Stomach (tissue), 9 donors: Measurements from ENCODE around the gene CELSR1. TPM values are rescaled to one million over a fixed set of nuclear protein-coding genes. Genes with fewer than 3 reads are reported as not detected.

Source experiments
- DNase-seq, 2 donors: peaks; one replicate each; pipeline versions ENCODE4 v3.0.0 to v3.0.0-alpha.2; 2013 to 2019
- H3K27ac ChIP-seq, 5 donors: fragments of 200-600 bp in 4 of 5; sonication (generic) in 4 of 5; one replicate each; pipeline ENCODE4 v1.5.1; 2013 to 2019; ENCODE audit warnings: mild to moderate bottlenecking in 1 of 5, moderate library complexity in 1 of 5
- H3K27me3 ChIP-seq, 3 donors: fragments of 200-600 bp; sonication (generic); one replicate each; pipeline ENCODE4 v1.5.1; 2017 to 2019; ENCODE audit warnings: mixed run types in 1 of 3
- H3K36me3 ChIP-seq, 4 donors: fragments of 200-600 bp; sonication (generic); 1 replicate in 3 of 4; 2 replicates in 1 of 4; pipeline ENCODE4 v1.5.1; 2016 to 2019
- H3K4me1 ChIP-seq, 4 donors: fragments of 200-600 bp; sonication (generic); one replicate each; pipeline ENCODE4 v1.5.1; 2016 to 2019
- H3K4me3 ChIP-seq, 4 donors: fragments of 200-600 bp; sonication (generic) in 3 of 4; one replicate each; pipeline ENCODE4 v1.5.1; 2016 to 2019; ENCODE audit warnings: mild to moderate bottlenecking in 1 of 4
- H3K9me3 ChIP-seq, 4 donors: fragments of 200-600 bp; sonication (generic); one replicate each; pipeline ENCODE4 v1.5.1; 2016 to 2019
- EP300 ChIP-seq: sonication (generic); formaldehyde crosslinking; IDR thresholded peaks from one replicate; pipeline ENCODE4 v1.6.1; 2017; ENCODE audit warnings: antibody characterized with exemption
- POLR2A ChIP-seq, 4 donors: fragments of 450-650 bp; IDR thresholded peaks; one replicate each; pipeline ENCODE4 v1.6.1; 2016; ENCODE audit warnings: antibody characterized with exemption in 4 of 4, control low read depth in 2 of 4, mild to moderate bottlenecking in 1 of 4, moderate library complexity in 1 of 4
- POLR2AphosphoS5 ChIP-seq, 3 donors: sonication (generic); formaldehyde crosslinking; IDR thresholded peaks; one replicate each; pipeline ENCODE4 v1.6.1; 2016; ENCODE audit warnings: antibody characterized with exemption in 3 of 3
- WGBS, 5 donors: extraction: QIAGEN DNeasy Blood & Tissue Kit in 3 of 5; methylation state at CpG; one replicate each; pipeline versions ENCODE4 v1.1.5 to v1.1.7; 2013 to 2018; 5-methylcytosine and 5-hydroxymethylcytosine counted together
- intact Hi-C: fragments of 100-400 bp; cut with DNase I; formaldehyde crosslinking; loops from one replicate; pipeline ENCODE4 v1.15.1; 2023; ENCODE audit warnings: low total_unique reads
- polyA plus RNA-seq, 3 donors: library from polyadenylated mRNA; stranded (reverse); fragments of 200-250 nt; gene quantifications; one replicate each; pipeline ENCODE4 v1.2.3, GENCODE V29; 2013
- total RNA-seq, 5 donors: library from RNA; depleted of rRNA; stranded (reverse); fragments of >200 nt; gene quantifications; one replicate each; pipeline versions ENCODE4 v1.1.0 to v1.2.3, GENCODE V29; 2014 to 2016
- TF ChIP-seq, protein P1 (sequence below), 7 experiments: fragments of 450-650 bp in 4 of 7; fragments of 200-600 bp in 3 of 7; sonication (generic) in 3 of 7; IDR thresholded peaks; one replicate each; pipeline ENCODE4 v1.5.1; 2016 to 2019; ENCODE audit warnings: antibody characterized with exemption in 7 of 7, control low read depth in 2 of 7, mild to moderate bottlenecking in 1 of 7
- donor health status: healthy with polysubstance abuse.
- donor health status: Bipolar disorder and iron deficiency.
- donor health status: healthy.

Gene CELSR1
- total and polyA plus RNA-seq, 8 donors, result 0.29 to 78.2 (median 13.4) TPM

DNA sequence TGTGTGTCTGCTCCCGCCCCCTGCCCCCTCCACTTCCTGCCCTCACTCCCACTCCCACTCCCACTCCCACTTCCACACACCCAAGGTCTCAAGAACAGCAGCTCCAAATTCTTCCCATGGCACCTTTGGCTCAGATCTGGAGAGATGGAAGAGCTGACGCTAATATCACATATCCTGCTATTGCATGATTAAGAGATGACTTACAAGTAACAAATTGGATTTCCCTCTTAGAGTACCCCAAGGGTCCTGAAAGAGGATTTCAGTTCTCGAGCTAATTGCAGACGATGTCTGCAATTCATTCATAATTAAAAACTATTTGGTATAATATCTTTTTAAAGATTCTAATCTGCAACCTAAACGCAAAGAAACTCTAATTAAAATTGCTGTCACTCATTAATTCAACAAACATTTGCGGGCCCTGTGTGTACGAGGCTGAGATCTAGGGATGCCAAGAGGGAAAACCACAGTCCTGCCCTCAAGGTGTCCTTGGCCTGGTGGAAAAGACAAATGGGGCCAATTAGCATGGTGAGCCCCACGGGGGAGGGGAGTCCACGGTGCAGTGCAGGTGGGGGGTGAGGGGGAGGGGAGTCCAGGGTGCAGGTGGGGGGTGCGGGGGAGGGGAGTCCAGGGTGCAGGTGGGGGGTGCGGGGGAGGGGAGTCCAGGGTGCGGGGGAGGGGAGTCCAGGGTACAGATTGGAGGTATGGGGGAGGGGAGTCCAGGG, 50.3 kb downstream of the CELSR1 start:
- Histone ChIP-seq H3K27ac (no peak overlapping the region), H3K9me3 (peaks cover 0 to 5% (median 0%) of the 10 kb centered on the region in 4 donors), H3K4me3 (no peak overlapping the region), H3K27me3 (peaks cover 0 to 8% (median 0%) of the 10 kb centered on the region in 3 donors), H3K36me3 (no peaks in the 10 kb centered on the region), H3K4me1 (peaks cover 0 to 5% (median 2%) of the 10 kb centered on the region in 4 donors)
- no peak for TF ChIP-seq EP300
- no peak for TF ChIP-seq POLR2A (IDR thresholded peaks at IDR 0.05)
- TF ChIP-seq, protein P1, sequence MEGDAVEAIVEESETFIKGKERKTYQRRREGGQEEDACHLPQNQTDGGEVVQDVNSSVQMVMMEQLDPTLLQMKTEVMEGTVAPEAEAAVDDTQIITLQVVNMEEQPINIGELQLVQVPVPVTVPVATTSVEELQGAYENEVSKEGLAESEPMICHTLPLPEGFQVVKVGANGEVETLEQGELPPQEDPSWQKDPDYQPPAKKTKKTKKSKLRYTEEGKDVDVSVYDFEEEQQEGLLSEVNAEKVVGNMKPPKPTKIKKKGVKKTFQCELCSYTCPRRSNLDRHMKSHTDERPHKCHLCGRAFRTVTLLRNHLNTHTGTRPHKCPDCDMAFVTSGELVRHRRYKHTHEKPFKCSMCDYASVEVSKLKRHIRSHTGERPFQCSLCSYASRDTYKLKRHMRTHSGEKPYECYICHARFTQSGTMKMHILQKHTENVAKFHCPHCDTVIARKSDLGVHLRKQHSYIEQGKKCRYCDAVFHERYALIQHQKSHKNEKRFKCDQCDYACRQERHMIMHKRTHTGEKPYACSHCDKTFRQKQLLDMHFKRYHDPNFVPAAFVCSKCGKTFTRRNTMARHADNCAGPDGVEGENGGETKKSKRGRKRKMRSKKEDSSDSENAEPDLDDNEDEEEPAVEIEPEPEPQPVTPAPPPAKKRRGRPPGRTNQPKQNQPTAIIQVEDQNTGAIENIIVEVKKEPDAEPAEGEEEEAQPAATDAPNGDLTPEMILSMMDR (IDR thresholded peaks at IDR 0.05), result no peak
- no peak for TF ChIP-seq POLR2AphosphoS5 (IDR thresholded peaks at IDR 0.05)
- intact Hi-C loops, result no loop called here
- 64 to 80% (median 72%) methylated on average over 8 to 12 of the region's 12 CpGs for WGBS, 5 donors
- peak in 1 of 2 donors; percentile 3 for DNase-seq

DNA sequence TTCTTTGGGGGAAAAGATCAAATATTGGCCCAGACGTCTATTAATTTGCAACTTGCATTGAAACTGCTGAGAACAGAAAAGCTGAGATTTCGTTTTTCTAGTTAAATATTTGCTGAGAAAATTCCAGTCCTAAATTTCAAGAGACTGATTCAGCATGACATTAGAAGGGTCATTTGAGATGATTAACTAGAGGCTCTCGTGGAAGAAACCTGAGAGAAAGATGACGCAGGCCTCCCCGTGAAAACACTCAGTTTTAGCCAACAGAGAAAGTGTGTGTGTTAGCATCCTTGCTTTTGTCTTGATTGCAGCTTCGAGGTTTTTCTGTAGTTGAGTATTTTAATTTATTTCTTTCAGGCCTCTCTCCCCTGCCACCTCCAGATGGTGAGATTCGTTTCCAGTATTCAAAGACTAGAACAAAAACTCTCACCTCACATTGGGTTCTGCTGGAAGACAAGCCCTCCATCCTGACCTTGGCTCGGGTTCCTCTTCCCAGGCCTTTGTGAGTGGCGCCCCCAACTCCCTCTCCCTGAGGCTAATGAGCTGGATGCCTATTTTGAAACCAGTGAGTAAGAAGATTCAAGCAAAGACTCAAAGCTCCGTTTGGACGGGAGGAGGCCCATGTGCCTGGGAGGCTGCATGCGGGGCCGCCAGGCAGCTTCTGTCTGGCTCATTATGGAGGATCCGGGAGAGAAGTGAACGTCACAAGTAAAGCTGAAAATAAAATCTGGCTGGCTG, 52.4 kb downstream of the CELSR1 start:
- Histone ChIP-seq H3K27ac (no peak overlapping the region), H3K4me1 (no peaks in the 10 kb centered on the region), H3K4me3 (no peak overlapping the region), H3K9me3 (peaks cover 0 to 5% (median 0%) of the 10 kb centered on the region in 4 donors), H3K27me3 (no peaks in the 10 kb centered on the region), H3K36me3 (no peaks in the 10 kb centered on the region)
- WGBS, 5 donors, result 72 to 76% (median 73%) methylated on average over 15 of the region's 15 CpGs
- peak in 1 of 2 donors; percentile 3 for DNase-seq
- TF ChIP-seq, protein P1 (IDR thresholded peaks at IDR 0.05), result no peak
- TF ChIP-seq EP300 (no peak), POLR2A (IDR thresholded peaks at IDR 0.05) (no peak), POLR2AphosphoS5 (IDR thresholded peaks at IDR 0.05) (no peak)
- intact Hi-C loops, result no loop called here

DNA sequence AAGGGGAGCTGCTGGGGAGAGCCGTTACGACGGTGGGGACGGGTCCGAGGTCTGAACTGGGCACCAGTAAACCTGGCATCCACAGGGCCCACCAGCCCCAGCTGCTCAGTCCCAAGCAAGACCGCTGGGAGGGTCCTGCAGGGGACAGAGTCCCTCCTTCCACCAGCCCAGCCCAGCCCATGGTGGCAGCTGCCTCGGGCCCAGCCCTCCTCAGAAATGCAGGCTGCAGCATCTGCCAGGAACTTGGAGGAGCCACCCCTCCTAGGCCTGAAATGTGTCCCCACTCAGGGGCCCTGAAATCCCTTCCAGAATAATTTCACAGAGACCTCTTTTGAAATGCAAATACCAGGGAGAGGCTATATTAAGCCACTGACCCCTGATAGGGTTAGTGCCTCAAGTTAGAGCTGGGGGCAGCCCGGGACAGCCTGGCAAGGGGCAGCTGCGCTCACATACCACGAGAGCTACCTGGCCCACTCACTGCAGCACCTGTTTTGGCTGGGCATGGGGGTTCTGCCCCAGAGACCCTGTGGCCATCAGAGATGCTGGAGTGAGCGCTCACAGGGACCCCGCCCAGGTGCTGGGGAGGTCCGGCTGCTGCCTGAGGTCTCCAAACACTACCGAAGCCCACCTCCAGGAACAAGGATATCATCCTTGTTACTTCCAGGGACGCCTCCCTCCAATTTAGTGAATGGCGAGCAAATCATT, 53.1 kb downstream of the CELSR1 start:
- 77 to 91% (median 85%) methylated on average over 12 to 16 of the region's 16 CpGs for WGBS, 5 donors
- intact Hi-C loops, result no loop called here
- Histone ChIP-seq H3K4me1 (no peaks in the 10 kb centered on the region), H3K27me3 (no peaks in the 10 kb centered on the region), H3K27ac (no peak overlapping the region), H3K36me3 (no peaks in the 10 kb centered on the region), H3K9me3 (peaks cover 0 to 5% (median 0%) of the 10 kb centered on the region in 4 donors), H3K4me3 (no peak overlapping the region)
- no peak for TF ChIP-seq POLR2AphosphoS5 (IDR thresholded peaks at IDR 0.05)
- TF ChIP-seq, protein P1 (IDR thresholded peaks at IDR 0.05), result no peak
- TF ChIP-seq POLR2A (IDR thresholded peaks at IDR 0.05), result no peak
- no peak for TF ChIP-seq EP300
- peak in 1 of 2 donors; percentile 17 for DNase-seq

DNA sequence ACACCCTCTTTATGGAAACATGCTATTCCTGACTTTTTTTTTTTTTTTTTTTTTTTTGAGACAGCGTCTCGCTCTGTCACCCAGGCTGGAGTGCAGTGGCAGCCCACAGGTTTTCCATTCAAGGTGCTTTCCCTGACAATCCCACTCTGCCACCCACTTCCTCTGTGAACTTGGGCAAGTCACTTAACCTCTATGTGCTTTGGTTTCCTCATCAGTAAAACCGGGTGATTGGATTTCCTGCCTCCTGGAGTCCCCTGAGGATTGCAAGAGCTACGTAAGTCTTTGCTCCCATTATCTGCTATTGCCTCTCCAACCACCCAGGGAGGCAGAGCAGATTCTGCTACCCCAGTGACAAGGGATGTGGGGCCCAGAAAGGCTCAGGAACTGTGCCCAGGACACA, 54.1 kb downstream of the CELSR1 start:
- intact Hi-C loops, result no loop called here
- TF ChIP-seq, protein P1 (IDR thresholded peaks at IDR 0.05), result no peak
- TF ChIP-seq POLR2AphosphoS5 (IDR thresholded peaks at IDR 0.05) (no peak), POLR2A (IDR thresholded peaks at IDR 0.05) (no peak)
- no peaks in the 10 kb centered on the region for H3K36me3 ChIP-seq
- H3K27ac ChIP-seq, result no peak overlapping the region
- no peaks in the 10 kb centered on the region for H3K27me3 ChIP-seq
- peaks cover 0 to 5% (median 0%) of the 10 kb centered on the region in 4 donors for H3K9me3 ChIP-seq
- 38 to 48% (median 44%) methylated on average over 4 of the region's 4 CpGs for WGBS, 5 donors
- DNase-seq, result no peak
- no peaks in the 10 kb centered on the region for H3K4me1 ChIP-seq
- no peak overlapping the region for H3K4me3 ChIP-seq
